GM19238 (cell line): Measurements from ENCODE around the gene NR2F1-AS1.

Experiments used
- DNase-seq: peaks from one replicate; pipeline ENCODE4 v3.0.0; 2011; ENCODE audit warnings: low spot score; ENCODE audit not compliant: insufficient read length

Gene NR2F1-AS1

DNA sequence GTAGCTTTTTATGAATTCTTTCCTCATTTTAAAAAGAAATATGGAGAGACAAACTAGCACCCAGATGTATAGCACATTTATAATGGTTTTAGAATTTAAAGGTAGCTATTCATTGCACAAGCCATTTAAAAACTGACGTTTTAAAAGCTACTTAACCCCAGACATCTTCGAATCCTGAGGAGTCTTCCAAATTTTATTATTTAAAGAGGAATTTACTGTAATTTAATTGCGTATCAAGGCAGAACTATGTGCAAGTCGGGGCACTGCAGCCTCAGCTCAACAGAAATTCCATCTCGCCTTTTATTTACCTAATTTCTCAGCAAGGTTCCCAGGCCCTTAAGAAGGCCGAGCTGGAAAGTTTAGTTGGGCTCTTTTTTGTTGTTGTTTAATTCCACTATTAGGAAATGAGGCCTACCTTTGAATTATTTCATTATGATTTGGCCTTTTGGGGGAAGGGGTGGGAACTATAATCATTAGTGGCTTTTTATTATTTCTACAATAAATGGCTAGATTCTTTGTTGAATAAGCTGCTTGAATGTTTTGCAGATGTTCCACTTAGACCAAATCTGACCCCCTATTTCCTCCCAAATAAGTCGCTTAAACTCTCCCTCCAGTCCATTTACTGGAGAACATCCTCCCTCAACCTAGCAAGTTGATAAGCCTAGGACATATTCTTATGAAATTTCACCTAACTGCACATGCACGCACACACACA is 22.2 kb upstream of the NR2F1-AS1 start:
- no peak for DNase-seq

DNA sequence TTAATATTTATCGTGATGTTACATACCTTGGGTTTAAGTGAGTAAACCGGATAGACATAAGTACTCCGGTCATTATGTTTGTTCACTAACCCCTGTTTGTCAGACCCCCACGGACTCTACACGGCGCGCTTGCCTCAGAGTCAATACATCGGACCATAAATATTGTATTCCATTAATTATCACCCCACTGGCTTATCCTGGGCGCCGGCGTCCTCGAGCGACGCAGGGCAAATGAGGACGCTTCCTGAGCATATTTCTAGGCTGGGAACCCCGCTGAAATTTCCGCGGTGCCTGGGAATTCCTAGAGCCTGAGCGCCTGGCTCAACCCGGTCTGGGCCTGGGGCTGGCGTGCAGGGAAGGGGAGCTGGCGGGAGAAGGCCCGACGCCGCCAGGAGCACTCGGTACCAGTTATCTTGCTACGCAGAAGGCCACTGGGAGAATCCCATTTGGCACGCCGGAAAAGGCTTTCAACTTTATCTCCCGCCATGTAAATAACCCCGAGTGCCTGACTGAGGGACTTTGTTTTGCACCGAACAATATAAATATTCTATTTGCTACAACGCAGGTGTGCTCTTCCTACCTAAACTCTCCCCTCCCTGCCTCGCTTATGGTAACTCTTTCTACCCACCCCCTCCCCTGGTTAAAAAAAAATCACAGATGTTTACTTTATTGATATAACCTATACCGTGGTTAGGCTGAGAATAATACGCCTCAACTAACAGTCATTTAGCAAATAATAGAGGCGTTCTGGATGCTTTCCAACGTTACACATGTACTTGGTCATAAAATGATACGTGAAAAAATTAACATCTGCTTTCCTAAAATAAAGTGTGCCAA is 21.4 kb upstream of the NR2F1-AS1 start:
- no peak for DNase-seq

DNA sequence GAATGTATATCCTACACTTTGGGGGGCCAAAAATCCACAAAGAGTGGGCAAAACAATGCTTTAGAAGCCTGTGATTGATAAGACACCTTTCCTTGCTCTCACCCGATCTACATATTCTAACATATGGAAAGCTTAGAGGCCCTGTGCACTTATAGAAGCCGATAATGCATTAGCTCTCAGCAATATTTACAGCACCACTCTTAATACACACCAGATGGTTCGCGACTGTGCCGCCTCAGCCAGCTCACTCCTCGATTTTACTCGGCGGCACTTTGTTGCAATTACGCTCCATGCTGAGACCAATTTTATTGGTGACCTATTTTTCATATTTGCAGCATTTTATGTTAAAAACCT is 20.8 kb upstream of the NR2F1-AS1 start:
- DNase-seq, result no peak

DNA sequence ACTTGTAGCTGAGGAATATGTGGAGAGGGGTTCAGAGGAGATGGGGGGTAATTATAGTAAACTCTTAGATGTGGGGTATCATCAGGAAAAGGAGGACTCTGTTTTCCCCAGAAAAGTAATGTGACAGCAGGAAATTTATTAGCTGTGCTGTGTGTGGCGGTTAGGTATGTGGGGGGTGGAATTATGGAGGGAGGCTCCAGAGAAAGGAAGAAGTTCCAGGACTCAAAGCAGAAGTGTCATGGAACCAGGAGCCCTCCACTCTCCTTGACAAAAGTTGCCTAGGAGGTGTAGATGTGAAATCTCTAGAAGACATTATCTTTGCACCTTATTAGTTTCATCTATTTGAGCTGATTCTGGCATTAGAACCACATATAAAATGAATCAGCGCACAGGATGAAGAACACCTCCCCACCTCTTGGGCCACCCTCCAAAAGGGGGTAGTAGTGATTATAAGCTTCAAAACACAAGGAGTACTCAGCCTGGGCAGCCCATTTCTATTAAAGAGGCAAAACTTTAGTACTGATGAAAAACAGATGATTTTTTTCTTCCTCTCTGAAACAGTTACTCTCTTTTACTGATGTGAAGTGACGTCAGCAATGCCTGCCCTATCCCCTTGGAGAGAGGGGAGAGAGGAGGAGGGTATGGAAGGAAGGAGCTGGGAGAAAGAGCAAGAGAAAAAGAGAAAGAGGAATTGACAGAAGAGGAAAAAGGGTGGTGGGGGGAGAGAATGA is 20.2 kb upstream of the NR2F1-AS1 start:
- DNase-seq, result no peak

DNA sequence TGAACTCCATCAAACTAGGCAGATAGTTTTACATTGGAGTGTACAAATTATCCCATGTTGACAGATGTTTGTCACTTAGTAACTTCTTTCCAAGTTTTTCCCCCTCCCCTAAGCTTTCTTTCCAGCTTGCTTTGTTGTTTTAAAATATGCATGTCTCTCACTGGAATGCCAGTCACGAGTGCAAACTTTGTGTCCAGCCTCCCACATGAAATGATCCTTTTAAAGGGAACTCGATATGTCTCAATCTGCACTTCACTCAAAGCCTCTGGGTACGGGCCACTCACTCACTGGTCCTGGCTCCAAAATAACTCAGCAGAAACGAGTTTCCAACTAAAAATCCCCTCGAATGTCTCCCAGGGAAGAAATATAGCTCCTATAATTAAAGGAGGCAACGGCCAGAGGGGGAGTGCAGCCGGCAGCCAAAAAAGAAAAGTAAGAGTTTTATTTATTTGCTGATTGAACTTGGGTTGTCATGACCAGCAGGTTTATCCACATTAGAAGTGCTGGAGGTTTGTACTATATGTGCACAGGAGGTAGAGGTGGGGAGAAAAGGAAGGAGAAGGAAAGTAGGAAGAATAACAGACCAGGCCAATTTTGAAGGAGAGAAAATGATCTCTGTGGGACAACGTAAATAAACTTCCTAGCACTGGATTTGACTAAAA is 19.5 kb upstream of the NR2F1-AS1 start:
- no peak for DNase-seq

DNA sequence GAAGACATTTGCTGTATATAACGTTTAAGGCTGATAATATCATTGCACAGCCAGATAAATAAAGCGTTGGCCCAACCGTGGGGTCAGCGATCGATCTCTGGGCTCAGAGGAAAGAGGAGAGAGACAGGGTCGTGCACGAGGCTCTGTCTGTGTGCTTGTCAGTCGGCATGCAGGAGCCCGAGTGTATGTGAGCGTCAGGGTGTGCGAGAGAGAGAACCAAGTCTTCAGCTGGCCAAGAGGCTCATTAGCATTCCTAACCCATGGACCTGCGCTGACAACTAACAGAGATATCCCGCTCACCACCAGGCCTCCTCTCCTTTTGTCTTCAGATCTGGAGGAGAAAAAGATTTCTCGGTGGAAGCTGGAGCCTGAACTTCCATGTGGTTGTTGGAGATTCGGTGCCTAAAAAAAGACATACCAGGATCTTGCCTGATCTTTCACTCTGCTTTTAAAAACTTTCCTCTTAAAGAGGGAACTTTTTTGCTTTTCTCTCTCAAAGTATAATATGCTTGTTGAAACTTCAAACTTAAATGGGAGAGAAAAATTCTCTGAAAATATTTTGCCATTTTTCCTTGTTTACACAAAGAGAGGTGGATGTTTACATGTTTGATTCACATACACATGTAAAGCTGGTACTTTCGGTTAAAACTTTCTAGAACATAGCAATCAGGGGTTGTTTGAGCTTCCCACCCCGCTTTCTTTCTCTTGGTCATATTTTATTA is 18.5 kb upstream of the NR2F1-AS1 start:
- no peak for DNase-seq

DNA sequence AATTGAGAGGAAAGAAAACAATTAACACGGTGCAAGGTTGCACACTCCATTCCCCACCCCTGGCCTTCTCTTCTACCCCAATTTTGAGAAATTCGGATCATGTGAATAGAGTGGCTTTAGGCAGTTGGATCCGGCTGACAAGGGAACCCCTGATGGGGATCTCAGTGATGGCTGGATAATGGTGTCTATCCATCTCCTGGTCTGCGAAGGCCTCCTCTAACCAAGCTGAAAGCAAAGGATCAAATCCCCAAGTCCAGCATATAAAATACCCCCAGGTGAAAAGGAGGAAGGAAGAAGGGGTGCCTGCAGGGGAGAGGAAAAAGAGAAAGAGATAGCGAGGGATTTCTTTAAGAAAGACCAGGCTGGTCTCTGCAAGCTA is 18.0 kb upstream of the NR2F1-AS1 start:
- no peak for DNase-seq

DNA sequence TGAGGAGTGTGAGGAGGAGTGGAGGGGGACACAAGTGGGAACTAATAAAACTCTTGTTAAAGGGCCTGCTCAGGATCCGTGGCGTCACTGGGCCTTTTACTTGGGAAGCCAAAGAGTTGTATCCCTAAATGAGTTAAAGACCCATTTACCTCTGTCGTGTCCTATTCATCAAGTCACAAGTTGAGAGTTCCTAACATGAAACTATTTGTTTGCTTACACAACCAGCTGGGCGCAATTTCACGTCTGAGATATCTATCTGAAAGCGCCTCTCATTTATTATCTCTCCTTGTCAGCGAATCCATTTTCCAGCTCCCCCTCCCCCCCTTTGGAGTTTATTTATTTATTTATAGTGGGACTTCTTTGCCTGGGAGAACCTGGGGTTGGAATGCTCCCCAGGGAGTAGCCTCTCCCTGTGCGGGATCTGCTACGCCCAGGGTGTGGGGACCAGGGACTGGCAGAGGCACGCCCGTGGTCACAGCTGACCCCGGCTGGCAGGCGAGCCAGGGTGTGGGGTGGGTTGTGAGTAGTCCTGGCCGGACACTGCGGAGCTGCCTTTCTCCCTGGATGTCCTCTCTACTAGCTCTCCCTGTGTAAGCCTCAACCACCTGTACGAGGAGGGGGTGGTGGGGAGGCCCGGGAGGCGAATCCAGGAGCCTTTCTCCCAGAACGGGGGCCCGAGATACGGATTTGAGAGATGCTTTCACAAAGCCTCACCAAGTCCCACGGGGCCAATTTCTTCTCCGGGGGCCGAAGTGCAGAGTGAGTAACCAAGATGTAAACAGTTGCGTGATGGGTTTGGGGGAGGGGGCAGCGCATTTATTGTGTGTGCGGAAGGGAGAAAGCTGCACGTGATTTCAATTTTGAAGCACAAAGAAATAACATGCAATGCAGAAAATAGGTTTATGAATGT is 17.3 kb upstream of the NR2F1-AS1 start:
- no peak for DNase-seq

DNA sequence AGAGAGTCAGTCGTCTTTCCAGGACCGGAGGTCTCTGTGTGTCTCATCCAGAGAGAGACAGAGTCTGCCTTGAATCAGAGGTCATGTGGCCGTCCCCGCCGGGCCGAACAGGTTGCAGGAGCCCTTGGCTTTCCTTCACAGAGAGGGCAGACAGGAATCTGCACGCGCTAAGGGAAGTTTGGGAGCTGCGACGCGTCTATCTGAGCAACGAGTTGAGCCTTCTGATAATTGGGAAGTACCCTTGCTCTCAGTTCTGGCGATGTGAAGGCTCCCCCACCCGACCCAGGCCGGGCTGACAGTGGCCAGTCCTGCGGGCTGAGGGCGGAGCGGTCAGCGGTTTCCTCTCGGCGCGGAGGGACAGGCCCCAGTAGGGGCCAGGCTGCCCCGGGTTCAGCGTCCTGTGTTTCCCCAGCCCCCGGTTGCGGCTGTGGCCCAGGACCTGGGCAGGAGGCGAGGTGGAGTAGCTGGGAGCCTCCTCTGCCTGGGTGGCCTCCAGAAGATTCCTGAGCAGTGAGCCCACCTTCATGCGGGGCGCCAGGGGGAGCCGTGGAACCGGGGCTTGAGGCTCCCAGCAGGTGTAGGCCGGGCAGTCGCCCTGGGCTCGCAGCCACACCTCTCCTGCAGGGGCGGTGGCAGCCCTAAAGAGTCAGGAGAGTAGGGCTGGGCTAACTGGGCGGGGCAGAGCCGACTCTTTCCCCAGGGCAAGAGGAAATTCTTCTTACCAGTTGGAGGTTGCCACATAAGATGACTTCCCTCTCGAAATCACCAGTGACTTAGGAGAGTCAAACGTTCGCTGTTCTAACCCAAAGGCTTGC is 15.9 kb upstream of the NR2F1-AS1 start:
- DNase-seq, result no peak

DNA sequence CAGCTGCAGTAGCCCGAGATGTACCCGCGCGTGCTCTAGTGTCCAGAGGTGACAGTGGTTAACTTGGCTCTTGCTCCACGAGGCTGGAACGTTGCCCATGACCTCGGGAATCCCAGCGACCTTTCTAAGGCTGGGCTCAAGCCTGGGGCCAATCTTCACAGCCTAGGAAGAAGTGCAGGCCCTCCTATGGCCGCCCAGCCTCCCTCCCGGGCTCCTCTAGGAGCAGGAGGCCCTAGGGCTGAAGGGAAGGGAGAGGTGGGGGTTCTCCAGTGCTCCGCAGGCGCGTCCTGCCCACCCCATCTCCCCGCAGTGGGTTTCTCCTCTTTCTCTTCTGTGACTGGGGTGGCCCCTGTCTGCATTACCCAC is 15.3 kb upstream of the NR2F1-AS1 start:
- DNase-seq, result no peak

DNA sequence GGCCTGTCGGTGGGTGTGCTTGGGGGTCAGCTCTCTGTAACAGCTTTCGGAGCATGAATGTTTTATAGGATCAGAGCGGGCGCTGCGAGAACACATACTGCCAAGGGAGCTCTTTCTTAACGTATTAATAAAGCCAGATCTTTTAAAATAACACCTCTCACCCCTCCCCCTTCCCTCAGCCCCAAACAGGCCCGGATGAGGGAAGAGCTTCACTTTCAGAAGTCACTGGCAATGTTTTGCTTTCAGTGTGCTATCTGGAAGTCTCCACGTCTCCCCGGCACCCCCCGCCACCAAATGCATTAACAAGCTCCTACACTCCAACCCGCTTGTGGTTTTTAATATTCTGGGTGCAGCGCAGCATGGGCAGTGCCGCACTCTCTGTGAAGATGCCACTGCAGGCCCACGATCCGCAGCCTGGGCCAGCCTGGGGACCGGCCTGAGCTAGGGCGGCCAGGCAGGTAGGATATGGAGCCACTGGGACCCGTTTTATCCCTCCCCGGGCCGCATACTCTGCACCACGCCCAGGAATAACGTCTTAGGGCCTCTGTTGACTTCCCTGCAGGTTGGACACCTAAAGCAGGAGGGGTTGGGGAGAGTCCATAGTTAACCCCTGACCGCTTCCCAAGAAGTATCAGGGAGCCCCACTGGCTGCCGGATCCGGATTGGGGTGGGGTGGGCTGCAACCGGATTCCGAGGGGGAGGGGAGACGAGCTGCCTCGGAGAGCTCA is 14.6 kb upstream of the NR2F1-AS1 start:
- no peak for DNase-seq

DNA sequence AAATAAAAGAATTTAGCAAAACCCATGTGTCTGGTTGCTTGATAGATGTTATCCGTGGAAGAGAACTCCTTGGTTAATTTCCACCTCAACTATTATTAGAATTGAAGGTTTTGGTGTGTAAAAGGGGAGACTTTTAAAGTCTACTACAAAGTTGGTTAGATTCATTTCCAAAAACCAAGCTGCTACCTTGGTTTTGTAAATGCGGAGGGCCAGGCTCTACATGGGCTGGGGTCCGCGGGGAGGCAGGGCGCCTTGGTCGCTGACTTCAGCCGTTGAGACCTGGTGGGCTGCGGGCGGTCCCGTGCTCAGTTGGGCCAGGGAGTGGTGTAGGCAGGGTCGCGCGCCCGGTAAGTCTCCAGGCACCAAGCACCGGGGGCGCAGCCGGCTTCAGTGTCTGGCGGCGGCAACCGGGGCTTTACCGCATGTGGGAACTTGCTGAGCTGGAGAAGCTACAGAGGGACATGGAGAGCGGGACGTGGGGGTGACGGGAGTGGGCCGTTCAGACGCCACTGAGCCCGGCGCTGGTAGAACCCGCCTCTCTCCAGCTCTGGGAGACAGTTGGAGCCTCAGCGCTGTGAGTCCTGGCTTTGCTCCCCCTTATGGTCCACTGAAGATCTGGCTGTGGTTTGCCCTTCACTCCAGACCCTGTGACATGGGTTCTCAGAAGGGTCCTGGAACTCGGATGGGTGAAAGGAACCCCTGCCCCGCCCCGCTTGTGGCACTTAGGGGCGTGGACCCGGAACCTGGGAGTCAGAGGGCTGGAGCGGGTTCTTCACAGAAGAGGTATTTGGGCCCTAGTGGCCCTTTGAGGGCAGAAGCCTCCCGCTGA is 13.8 kb upstream of the NR2F1-AS1 start:
- no peak for DNase-seq

DNA sequence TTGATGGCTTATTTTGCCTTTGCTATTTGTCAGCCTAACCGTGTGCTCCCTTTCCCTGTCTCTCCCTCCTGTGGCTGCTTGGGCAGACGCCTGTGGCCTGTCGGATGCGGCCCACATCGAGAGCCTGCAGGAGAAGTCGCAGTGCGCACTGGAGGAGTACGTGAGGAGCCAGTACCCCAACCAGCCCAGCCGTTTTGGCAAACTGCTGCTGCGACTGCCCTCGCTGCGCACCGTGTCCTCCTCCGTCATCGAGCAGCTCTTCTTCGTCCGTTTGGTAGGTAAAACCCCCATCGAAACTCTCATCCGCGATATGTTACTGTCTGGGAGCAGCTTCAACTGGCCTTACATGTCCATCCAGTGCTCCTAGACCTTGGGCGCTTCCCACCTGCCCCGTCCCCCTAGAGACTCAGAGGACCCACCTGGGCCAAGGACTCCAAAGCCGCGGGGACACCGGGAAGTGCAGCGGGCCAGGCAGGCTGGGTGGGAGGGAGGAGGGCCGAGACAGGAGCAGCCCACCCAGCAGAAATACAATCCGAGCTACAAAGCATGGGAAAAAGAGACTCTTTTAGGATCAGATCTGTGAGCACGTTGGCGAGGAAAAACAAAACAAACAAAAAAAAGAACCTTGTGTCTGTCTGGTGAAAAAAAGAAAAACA is 12.6 kb upstream of the NR2F1-AS1 start:
- no peak for DNase-seq

DNA sequence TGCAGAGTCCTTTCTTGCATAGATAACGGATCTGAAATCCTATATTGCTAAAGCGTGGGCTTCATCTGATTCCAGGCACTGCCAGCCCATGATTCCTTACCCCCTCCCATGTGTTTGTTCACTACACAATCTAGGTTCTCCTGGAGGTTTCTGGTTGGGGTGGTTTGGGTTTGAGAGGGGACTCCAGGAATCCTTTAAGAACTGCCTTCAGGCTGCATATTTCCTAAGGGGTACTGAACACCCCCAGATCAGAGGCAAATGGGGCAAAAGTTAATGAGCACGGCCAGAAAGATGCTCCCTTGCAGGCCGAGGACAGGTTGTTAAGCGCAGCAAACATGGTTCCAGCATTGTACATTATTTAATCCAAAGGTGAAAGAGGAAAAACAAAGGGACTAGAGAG is 11.9 kb upstream of the NR2F1-AS1 start:
- no peak for DNase-seq

DNA sequence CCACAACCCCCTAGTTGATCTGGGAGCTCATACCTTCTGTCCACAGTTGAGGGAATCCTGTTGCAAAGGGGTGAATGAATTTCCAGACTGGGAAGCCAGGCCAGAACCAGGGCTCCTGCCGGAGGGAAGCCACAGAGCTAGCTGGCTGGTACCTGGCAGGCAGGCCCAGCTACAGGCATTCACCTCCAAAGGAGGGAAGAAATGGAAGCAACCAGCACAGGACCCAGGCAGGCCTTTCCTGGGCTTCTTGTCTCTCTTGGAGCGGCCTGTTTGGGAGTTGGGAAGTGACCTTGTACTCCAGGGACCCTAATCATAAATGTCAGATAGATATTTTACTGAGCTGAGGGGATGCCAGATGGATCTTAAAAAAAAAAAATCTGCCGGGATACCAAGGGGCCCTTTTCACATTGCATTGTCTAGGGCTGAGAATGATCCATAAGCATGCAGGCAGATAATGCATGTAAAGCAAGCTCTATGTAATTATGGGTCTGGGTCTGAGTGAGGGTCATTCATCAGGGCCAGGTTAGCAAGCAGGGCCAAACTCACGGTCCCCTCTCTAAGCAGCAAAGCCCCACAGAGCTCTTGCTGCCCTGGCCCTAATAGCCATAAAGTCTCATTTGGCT is 10.4 kb upstream of the NR2F1-AS1 start:
- no peak for DNase-seq

DNA sequence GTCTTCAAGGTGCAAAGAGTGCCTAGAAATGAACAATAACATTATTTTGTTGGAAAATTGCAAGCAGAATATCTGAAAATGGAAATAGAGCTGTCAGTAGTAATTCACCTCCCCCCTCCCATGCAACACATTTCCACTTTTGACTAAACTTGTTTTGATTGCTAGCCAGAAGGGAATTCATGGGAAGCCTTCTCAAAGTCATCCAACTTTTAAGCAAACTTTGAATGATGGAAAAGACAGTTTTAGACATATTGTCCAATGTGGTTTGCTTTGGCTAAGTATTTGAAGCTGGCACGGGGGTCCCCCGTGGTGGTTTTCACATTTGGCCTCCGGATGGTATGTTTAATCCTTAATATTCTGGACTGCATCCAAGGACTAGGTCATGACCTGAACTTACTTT is 9.5 kb upstream of the NR2F1-AS1 start:
- DNase-seq, result no peak

DNA sequence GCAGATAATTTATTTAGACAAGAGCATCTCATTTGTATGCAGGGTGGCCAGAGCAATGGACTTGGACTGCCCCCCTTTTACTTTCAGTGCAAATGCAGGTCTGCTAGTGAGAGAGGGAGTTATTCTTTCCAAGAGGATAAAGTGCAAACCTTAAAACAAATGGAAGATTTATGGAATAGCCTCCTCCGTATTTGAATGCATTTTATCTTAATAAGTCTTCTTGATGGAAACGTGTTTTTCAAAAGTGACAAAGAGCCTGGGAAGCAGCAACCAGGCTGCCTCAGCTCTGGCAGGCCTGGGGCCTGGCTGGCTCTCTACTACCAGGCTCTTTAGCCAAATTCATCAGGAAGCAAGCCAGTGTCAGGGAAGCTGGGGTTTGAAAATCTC is 8.8 kb upstream of the NR2F1-AS1 start:
- no peak for DNase-seq
